NCI-H1436 (cell line): ENCODE data around the gene TTC33.

Experiments
- DNase-seq: peaks from one replicate; lab custom pipeline; 2025; lab: John Stamatoyannopoulos, UW

The TTC33 gene

GRCh38 chr5:40485021-40485998 is 270.5 kb downstream of the TTC33 start:
- DNase-seq, result no peak

GRCh38 chr5:40484495-40484894 is 271.3 kb downstream of the TTC33 start:
- DNase-seq, result no peak

- no peak for DNase-seq
These were observed 272.4 kb downstream of the TTC33 start for GRCh38 chr5:40483316-40483715.

- DNase-seq, result no peak
These were observed 274.5 kb downstream of the TTC33 start for GRCh38 chr5:40481241-40481640.

- DNase-seq, result no peak
These were observed 275.4 kb downstream of the TTC33 start for GRCh38 chr5:40480392-40480791.

- DNase-seq, result no peak
These were observed 275.8 kb downstream of the TTC33 start for GRCh38 chr5:40479939-40480338.

- DNase-seq, result no peak
These were observed 277.0 kb downstream of the TTC33 start for GRCh38 chr5:40478766-40479165.

- no peak for DNase-seq
These were observed 277.8 kb downstream of the TTC33 start for GRCh38 chr5:40477856-40478546.

- no peak for DNase-seq
These were observed 280.2 kb downstream of the TTC33 start for GRCh38 chr5:40475561-40475960.

GRCh38 chr5:40474250-40474649 is 281.5 kb downstream of the TTC33 start:
- DNase-seq, result no peak

GRCh38 chr5:40465416-40465815 is 290.3 kb downstream of the TTC33 start:
- DNase-seq, result no peak

- DNase-seq, result no peak
These were observed 291.2 kb downstream of the TTC33 start for GRCh38 chr5:40464511-40464910.
